Mesangial cell (primary cell): ENCODE data around the gene FHAD1. TPM values are rescaled to one million over a fixed set of nuclear protein-coding genes. Genes with fewer than 3 reads are reported as not detected.

ENCODE experiments used
- total RNA-seq: library from RNA; depleted of rRNA; stranded (reverse); fragments of >200 nt; gene quantifications from 2 replicates; pipeline ENCODE4 v1.2.3, GENCODE V29; 2015

Gene FHAD1
- 0.33 and 0.51 TPM in 2 replicates for total RNA-seq

GRCh38 chr1:15246960-15247614, at the start of gene FHAD1:
TSS of gene FHAD1 (plus strand) at chr1:15247223. CDS start at chr1:15251785, 4,562 bp downstream.

GRCh38 chr1:15409388-15410222, 162.6 kb downstream of the FHAD1 start, which contains the start of gene EFHD2:
TSS of gene EFHD2 (plus strand) at chr1:15409888. CDS start at chr1:15409972, 84 bp downstream.

Other genes starting within 250 kb of the FHAD1 start
- gene TMEM51, start 93.5 kb upstream of the FHAD1 start, total RNA-seq, result 21.7 and 22.0 TPM in 2 replicates
- 54.0 and 106 TPM in 2 replicates for gene EFHD2, start 162.7 kb downstream of the FHAD1 start, total RNA-seq
- gene CTRC, start 191.2 kb downstream of the FHAD1 start, total RNA-seq, result not detected in 2 replicates
- gene CELA2A, start 209.5 kb downstream of the FHAD1 start, total RNA-seq, result not detected in 2 replicates
- gene CELA2B, start 228.9 kb downstream of the FHAD1 start, total RNA-seq, result not detected in 2 replicates